A549 treated with Hydrocortisone at 1 μM for 4 hours (cell line): ENCODE data around the gene GINS3. TPM values are rescaled to one million over a fixed set of nuclear protein-coding genes. Genes with fewer than 3 reads are reported as not detected.

ENCODE experiments used
- total RNA-seq: library from RNA; stranded (reverse); fragments of 200-300 nt; extraction: Qiagen RNA extraction; gene quantifications from 5 replicates; pipeline ENCODE4 v1.2.3, GENCODE V29; 2022

GINS3 gene
- total RNA-seq = 20.1 to 24.3 TPM (median 21.4 TPM) in 5 replicates

GRCh38 chr16:58392215-58393137 lies at the start of gene GINS3:
Gene GINS3, plus strand, starts transcription at chr16:58392471. Its CDS starts 131 bp downstream, at chr16:58392602.

Other genes starting within 250 kb of the GINS3 start
- gene CSNK2A2, start 194.4 kb upstream of the GINS3 start, total RNA-seq = 50.9 to 72.4 TPM (median 53.5 TPM) in 5 replicates
- gene PRSS54, start 97.4 kb upstream of the GINS3 start, total RNA-seq = not detected in 5 replicates
- 22.8 to 33.4 TPM (median 26.2 TPM) in 5 replicates for gene NDRG4, start 107.7 kb downstream of the GINS3 start, total RNA-seq
- gene SETD6, start 123.0 kb downstream of the GINS3 start, total RNA-seq = 12.8 to 14.8 TPM (median 13.3 TPM) in 5 replicates
- 106 to 158 TPM (median 113 TPM) in 5 replicates for gene CNOT1, start 237.4 kb downstream of the GINS3 start, total RNA-seq